NCI-H748 (cell line): ENCODE measurements around the gene CYP2A7.
"Not testable (repeated sequence)": the region's sequence is repeated elsewhere in the genome, so short reads cannot be mapped to it uniquely, and the experiment has no call there.

ENCODE experiments used
- DNase-seq: peaks from one replicate; lab custom pipeline; 2025; ENCODE audit not compliant: unreplicated experiment; lab: John Stamatoyannopoulos, UW

The CYP2A7 gene

GRCh38 chr19:40899964-40900363 lies 17.9 kb upstream of the CYP2A7 start:
- not testable (repeated sequence) for DNase-seq

DNA sequence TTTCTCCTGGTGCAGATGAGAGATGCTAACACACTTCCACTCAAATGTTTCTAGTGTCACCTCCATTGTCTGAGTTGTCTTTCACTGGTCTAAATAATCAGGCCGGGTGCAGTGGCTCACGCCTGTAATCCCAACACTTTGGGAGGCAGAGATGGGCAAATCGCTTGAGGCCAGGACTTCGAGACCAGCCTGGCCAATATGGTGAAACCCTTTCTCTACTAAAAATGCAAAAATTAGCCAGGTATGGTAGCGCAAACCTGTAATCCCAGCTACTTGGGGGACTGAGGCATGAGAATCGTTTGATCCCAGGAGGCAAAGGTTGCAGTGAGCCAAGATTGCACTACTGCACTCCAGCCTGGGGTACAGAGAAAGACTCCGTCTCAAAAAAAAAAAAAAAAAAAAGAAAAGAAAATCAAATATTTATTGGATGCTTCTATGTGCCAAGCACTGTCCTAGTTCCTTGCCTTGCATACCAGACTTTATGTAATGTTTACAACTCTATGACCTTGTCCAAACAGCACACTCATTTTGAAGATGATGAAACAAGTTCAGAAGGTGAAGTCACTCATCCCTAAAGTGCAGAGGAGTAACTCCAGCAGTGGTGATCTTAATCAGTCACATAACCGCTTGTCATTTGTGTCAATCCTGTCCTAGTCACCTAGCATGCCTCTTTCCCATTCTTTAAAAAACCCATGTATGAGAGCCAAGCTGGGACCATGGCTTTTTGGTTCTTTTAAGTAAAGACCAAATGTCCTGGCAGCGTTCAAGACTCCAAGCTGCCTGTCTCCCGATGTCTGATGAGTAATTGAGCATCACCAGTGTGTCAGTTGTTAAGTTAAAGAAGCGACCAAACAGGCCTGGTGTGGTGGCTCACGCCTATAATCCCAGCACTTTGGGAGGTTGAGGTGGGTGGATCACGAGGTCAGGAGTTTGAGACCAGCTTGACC lies 15.1 kb upstream of the CYP2A7 start:
- not testable (repeated sequence) for DNase-seq

DNA sequence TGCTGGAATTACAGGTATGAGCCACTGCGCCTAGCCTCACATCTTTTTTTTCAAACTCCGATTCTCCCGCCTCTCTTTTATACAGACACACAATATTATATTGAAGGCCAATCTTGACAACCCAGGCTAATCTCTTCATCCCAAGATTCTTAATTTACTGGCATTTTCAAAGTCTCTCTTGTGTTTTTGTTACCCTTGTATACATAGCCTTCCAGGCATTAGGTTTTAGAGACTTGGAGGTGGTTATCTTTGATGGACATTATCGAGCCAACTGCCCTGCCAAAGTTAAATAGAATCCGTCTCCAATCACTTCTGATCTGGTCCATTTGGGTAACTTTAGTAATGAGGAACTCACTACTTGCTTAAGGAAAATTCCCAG lies 14.4 kb upstream of the CYP2A7 start:
- no peak for DNase-seq

DNA sequence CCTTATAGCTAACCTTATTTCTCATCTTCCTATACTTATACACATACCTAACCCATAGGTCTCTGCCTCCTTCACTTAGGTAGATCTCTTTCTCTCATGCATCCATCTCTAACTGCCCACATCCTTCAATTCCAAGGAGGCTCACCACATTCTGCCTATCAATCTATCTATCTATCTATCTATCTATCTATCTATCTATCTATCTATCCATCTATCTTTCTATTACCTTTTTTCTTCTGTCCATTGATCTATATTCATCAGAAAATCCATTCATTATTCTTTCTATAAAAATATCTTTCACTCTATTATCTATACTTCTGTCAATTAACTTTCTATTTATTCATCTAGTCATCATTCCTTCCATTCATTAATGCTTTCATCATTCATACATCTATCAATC lies 11.1 kb upstream of the CYP2A7 start:
- DNase-seq = no peak

DNA sequence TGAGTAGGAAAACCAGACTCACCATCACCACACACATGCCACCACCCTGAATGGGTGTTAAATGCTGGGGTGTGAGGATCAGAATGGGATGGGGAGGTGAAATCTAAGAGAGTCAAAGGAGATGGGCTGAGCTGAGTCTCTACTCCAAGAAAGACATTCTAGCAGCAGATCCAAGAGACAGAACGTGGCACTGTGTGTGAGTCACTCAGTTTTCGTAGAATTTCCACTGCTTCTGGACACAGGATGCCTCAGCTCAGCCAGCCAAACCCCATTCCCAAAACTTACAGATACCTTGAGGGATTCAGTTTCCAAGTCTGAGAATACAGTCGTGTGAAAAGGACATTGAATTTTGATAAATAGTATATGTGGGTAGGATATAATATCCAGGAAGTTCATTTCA lies 7.3 kb upstream of the CYP2A7 start:
- DNase-seq = no peak

- no peak for DNase-seq
These were observed 6.2 kb upstream of the CYP2A7 start for GRCh38 chr19:40888191-40888590.

DNA sequence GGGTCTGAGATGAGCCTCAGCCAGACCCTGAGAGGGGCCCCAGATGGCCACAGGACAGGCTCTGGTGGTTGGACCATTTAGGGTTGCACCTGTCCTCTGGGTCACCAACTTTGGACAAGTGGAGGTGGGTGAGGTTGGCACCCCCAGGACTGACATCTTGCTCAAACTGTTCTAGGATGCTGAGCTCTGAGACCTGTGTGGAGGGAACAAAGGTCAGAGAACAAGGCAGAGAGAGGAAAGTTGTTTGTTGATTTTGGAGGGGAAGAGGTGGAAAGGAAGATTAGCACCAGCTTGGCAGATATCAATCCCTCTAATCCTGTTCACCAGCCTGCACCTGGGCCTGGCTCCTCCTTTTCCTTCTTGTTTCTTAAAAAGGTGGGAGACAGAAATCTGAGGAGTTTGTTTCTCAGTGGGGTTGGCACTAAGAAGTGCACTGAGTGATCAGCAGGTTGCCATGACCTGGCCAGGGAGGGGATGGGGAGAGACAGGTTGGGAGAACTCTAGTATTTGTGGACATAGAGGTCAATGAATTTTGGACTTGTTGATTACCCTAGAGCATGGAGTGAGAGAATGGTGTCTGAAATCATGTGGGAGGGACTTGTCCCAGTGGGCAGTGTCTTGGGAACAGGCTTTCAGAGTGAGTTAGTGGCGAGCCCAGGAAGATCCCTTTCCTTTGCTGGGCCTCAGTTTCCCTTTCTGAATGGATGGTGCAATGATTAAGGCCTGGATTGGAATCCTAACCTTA lies 2.3 kb upstream of the CYP2A7 start:
- DNase-seq = not testable (repeated sequence)

DNA sequence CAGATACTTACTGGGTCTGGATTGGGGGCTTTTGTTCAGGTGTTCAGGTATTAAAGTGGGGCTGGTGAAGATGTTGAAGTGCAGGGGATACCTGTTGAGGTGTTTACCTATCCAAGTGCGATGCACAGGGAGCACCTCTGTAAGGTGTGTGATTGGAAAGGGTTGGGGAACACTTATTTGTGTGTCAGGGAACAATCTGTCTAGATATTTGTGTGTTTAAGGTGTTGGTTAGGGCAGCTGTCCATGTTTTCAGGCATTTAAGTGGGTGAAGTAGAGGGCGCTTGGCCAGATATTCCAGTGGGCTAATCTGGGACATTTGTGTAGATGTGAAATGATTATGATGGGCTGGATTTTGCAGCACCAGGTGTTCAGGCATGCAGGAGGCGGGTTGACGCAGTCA lies 2.7 kb downstream of the CYP2A7 start:
- not testable (repeated sequence) for DNase-seq

DNA sequence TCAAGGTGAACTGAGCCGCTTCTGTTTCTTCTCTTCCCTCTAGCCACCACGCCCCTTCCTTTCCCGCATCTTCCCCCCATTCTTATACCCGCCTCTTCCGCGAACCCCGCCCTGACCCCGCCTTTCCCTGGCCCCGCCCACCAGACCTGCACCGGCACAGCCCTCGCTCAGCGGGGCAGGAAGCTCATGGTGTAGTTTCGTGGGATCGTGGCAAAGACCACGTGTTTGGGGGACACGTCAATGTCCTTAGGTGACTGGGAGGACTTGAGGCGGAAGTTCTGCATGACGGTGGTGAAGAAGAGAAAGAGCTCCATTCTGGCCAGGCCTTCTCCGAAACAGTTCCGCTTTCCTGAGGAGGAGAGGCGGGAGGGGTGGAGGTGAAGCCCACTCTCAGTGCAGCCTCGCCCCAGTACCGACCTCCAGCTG lies 6.5 kb downstream of the CYP2A7 start:
- DNase-seq = peak; percentile 27

DNA sequence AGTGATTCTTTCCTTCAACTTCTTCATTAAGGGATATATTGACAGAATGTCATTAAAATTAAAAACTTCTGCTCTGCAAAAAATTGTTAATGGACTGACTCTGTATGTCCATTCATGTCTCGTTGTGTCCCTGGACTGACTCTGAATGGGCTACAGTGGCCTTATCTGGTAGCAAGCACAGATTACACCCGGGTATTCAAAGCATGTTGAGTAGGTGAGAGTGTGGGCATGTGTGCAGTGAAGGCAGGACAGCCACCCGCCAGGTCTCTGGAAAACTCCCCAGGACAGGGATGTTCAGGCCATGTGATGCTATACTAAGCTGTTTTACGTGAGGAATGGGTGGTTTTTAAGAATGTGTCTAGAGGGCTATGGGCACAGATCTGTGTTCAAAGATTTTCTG lies 7.2 kb downstream of the CYP2A7 start:
- not testable (repeated sequence) for DNase-seq

GRCh38 chr19:40873873-40874272 lies 8.2 kb downstream of the CYP2A7 start:
- DNase-seq = not testable (repeated sequence)

GRCh38 chr19:40872209-40872608 lies 9.8 kb downstream of the CYP2A7 start:
- no peak for DNase-seq

DNA sequence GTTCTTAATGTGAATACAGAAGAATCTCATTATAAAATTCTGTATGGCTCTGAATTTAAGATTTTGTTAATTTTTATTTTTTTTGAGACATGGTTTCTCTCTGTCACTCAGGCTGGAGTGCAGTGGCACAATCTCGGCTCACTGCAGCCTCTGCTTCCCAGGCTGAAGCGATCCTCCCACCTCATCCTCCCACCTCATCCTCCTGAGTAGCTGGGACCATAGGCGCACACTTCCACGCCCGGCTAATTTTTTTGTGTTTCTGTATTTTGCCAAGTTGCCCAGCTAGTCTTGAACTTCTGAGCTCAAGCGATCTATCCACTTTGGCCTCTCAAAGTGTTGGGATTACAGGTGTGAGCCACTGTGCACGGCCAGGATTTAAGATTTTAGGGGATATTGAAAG lies 14.3 kb downstream of the CYP2A7 start:
- no peak for DNase-seq

DNA sequence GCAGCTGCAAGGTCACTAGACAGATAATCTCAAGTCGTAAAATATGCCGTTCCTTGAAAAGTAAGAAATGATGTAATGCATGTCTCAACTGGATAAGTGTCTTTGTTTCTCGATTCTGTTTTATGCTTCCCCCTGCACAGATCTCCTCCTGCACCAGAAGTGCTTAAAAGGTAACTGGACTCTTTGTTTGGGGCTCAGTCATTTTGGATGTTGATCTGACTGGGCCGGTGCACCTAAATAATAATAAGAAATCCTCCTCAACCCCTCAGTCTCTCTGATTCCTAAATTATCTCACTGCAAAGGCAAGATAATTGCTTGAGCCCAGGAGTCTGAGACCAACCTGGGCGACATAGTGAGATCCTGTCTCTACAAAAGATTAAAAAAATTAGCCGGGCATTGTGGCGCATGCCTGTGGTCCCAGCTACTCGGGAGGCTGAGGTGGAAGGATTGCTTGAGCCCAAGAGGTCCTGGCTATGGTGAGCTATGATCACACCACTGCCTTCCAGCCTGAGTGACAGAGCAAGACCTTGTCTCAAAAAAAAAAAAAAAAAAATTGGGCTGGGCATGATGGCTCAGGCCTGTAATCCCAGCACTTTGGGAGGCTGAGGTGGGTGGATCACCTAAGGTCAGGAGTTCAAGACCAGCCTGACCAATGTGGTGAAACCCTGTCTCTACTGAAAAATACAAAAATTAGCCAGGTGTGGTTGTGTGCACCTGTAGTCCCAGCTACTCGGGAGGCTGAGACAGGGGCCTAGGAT lies 17.1 kb downstream of the CYP2A7 start:
- not testable (repeated sequence) for DNase-seq

GRCh38 chr19:40862785-40863184 lies 19.2 kb downstream of the CYP2A7 start:
- DNase-seq = no peak

GRCh38 chr19:40862333-40862732 lies 19.7 kb downstream of the CYP2A7 start:
- no peak for DNase-seq

GRCh38 chr19:40858109-40858508 lies 23.9 kb downstream of the CYP2A7 start:
- no peak for DNase-seq

DNA sequence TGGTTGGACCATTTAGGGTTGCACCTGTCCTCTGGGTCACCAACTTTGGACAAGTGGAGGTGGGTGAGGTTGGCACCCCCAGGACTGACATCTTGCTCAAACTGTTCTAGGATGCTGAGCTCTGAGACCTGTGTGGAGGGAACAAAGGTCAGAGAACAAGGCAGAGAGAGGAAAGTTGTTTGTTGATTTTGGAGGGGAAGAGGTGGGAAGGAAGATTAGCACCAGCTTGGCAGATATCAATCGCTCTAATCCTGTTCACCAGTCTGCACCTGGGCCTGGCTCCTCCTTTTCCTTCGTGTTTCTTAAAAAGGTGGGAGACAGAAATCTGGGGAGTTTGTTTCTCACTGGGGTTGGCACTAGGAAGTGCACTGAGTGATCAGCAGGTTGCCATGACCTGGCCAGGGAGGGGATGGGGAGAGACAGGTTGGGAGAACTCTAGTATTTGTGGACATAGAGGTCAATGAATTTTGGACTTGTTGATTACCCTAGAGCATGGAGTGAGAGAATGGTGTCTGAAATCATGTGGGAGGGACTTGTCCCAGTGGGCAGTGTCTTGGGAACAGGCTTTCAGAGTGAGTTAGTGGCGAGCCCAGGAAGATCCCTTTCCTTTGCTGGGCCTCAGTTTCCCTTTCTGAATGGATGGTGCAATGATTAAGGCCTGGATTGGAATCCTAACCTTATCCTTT lies 29.4 kb downstream of the CYP2A7 start:
- not testable (repeated sequence) for DNase-seq

DNA sequence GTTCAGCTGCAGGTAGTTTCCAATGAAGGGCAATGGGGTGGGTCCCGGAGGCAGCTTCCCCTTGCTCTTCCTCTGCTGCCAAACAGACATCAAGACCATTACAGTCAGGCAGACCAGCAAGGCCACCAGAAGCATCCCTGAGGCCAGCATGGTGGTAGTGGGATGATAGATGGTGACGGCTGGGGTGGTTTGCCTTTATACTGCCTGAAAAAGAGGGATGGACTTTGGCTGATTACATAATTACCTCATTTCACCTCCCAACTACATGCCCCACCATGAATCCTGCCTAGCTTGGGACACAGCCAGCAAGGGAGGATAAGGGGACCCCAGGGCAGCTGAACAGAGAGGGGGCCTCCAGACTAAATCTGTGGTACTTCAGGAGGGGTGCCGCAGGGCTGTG lies 31.8 kb downstream of the CYP2A7 start, which contains the start of gene CYP2A6:
TSS of gene CYP2A6 (minus strand) at position 171 of the 400 bp plus-strand sequence. CDS start at position 150, 21 bp downstream.
- not testable (repeated sequence) for DNase-seq

GRCh38 chr19:40846722-40847121 lies 35.3 kb downstream of the CYP2A7 start:
- DNase-seq = not testable (repeated sequence)

GRCh38 chr19:40843653-40844052 lies 38.4 kb downstream of the CYP2A7 start:
- peak; percentile 16 for DNase-seq
